Measurements from ENCODE around the gene LRRC32. TPM values are rescaled to one million over a fixed set of nuclear protein-coding genes. Genes with fewer than 3 reads are reported as not detected.

The LRRC32 gene
- total RNA-seq, 2 experiments from 2014 or later, result 5.5 to 25.3 TPM

- Histone ChIP-seq H3K27ac (ENCODE audit: low read depth, low read length, poor library complexity, severe bottlenecking) (no peak overlapping the region), H3K79me2 (ENCODE audit: insufficient read depth, low read depth, low read length) (no peaks in the 10 kb centered on the region), H2AFZ (ENCODE audit: low read length) (no peak overlapping the region), H3K4me3 (ENCODE audit: low read depth, low read length, poor library complexity, severe bottlenecking) (no peak overlapping the region), H3K4me1 (ENCODE audit: insufficient read depth, low read length, poor library complexity, severe bottlenecking) (peaks cover 5% of the 10 kb centered on the region), H3K9me3 (ENCODE audit: low read length) (no peaks in the 10 kb centered on the region), H3K4me2 (ENCODE audit: low read length) (no peak overlapping the region), H4K20me1 (ENCODE audit: insufficient read depth, low read length) (no peaks in the 10 kb centered on the region), H3K9me2 (ENCODE audit: insufficient read depth, low read length) (no peaks in the 10 kb centered on the region), H3K36me3 (ENCODE audit: insufficient read depth, low read length) (no peaks in the 10 kb centered on the region)
- DNase-seq (ENCODE audit: low spot score), result no peak
- intact Hi-C loops (cut with micrococcal nuclease; ENCODE audit: unreplicated experiment), result no loop called here
- ChIA-PET POLR2A (interaction anchor here (1.4 kb wide), 1 partner anchor 56 kb away, joined by 5 read pairs; no protein-coding TSS in a partner anchor), CTCF (ENCODE audit: unreplicated experiment) (no interaction called here)
- TF ChIP-seq CTCF (conservative IDR thresholded peaks at IDR 0.05; ENCODE audit: low read length), result no peak
- no peak for TF ChIP-seq EZH2phosphoT487 (IDR thresholded peaks at IDR 0.05; ENCODE audit: borderline replicate concordance, low read depth, low read length)
- no TSS peak for BruUV-seq (replicated peaks)
Measured at GRCh38 chr11:76615950-76616349, 54.6 kb downstream of the LRRC32 start.

- Histone ChIP-seq H3K9me2 (ENCODE audit: insufficient read depth, low read length) (no peaks in the 10 kb centered on the region), H3K4me3 (ENCODE audit: low read depth, low read length, poor library complexity, severe bottlenecking) (no peak overlapping the region), H3K9me3 (ENCODE audit: low read length) (no peaks in the 10 kb centered on the region), H3K79me2 (ENCODE audit: insufficient read depth, low read depth, low read length) (no peaks in the 10 kb centered on the region), H3K36me3 (ENCODE audit: insufficient read depth, low read length) (no peaks in the 10 kb centered on the region), H4K20me1 (ENCODE audit: insufficient read depth, low read length) (no peaks in the 10 kb centered on the region), H3K4me1 (ENCODE audit: insufficient read depth, low read length, poor library complexity, severe bottlenecking) (peaks cover 15% of the 10 kb centered on the region), H3K4me2 (ENCODE audit: low read length) (no peak overlapping the region), H3K27ac (ENCODE audit: low read depth, low read length, poor library complexity, severe bottlenecking) (no peak overlapping the region), H2AFZ (ENCODE audit: low read length) (no peak overlapping the region)
- CTCF ChIA-PET (ENCODE audit: unreplicated experiment), result no interaction called here
- no peak for DNase-seq (ENCODE audit: low spot score)
- TF ChIP-seq CTCF (conservative IDR thresholded peaks at IDR 0.05; ENCODE audit: low read length), result no peak
- no peak for TF ChIP-seq EZH2phosphoT487 (IDR thresholded peaks at IDR 0.05; ENCODE audit: borderline replicate concordance, low read depth, low read length)
- no TSS peak for BruUV-seq (replicated peaks)
- intact Hi-C loops (cut with micrococcal nuclease; ENCODE audit: unreplicated experiment), result no loop called here
- POLR2A ChIA-PET, result interaction anchor here (0.6 kb wide), 1 partner anchor 17 kb away, joined by 3 read pairs; no protein-coding TSS in a partner anchor
Measured at GRCh38 chr11:76614471-76615179, 55.9 kb downstream of the LRRC32 start.

GRCh38 chr11:76613901-76614300 lies 56.6 kb downstream of the LRRC32 start:
- no peak overlapping the region for H3K4me3 ChIP-seq (ENCODE audit: low read depth, low read length, poor library complexity, severe bottlenecking)
- peaks cover 15% of the 10 kb centered on the region for H3K4me1 ChIP-seq (ENCODE audit: insufficient read depth, low read length, poor library complexity, severe bottlenecking)
- intact Hi-C loops (cut with micrococcal nuclease; ENCODE audit: unreplicated experiment), result no loop called here
- no peaks in the 10 kb centered on the region for H4K20me1 ChIP-seq (ENCODE audit: insufficient read depth, low read length)
- H3K27ac ChIP-seq (ENCODE audit: low read depth, low read length, poor library complexity, severe bottlenecking), result no peak overlapping the region
- TF ChIP-seq CTCF (conservative IDR thresholded peaks at IDR 0.05; ENCODE audit: low read length) (no peak), EZH2phosphoT487 (IDR thresholded peaks at IDR 0.05; ENCODE audit: borderline replicate concordance, low read depth, low read length) (no peak)
- H3K9me2 ChIP-seq (ENCODE audit: insufficient read depth, low read length), result no peaks in the 10 kb centered on the region
- no peak for DNase-seq (ENCODE audit: low spot score)
- no peaks in the 10 kb centered on the region for H3K9me3 ChIP-seq (ENCODE audit: low read length)
- no peak overlapping the region for H3K4me2 ChIP-seq (ENCODE audit: low read length)
- BruUV-seq (replicated peaks), result no TSS peak
- H3K36me3 ChIP-seq (ENCODE audit: insufficient read depth, low read length), result no peaks in the 10 kb centered on the region
- no peak overlapping the region for H2AFZ ChIP-seq (ENCODE audit: low read length)
- CTCF ChIA-PET (ENCODE audit: unreplicated experiment), result no interaction called here
- POLR2A ChIA-PET, result interaction anchor here (0.6 kb wide), 1 partner anchor 18 kb away, joined by 3 read pairs; no protein-coding TSS in a partner anchor
- no peaks in the 10 kb centered on the region for H3K79me2 ChIP-seq (ENCODE audit: insufficient read depth, low read depth, low read length)

Measured in OCI-LY7 (cell line).